NOMO-1 treated with dmso at 0.1 percent for 144 hours (cell line): ENCODE results near the gene ARMH3.

Experiments
- DNase-seq: peaks from one replicate; lab custom pipeline; 2025; ENCODE audit not compliant: unreplicated experiment; lab: John Stamatoyannopoulos, UW

Gene ARMH3

GRCh38 chr10:101812606-101813005 is 243.4 kb downstream of the ARMH3 start:
- DNase-seq, result no peak

- no peak for DNase-seq
These were observed 248.8 kb downstream of the ARMH3 start for GRCh38 chr10:101807158-101807557.

GRCh38 chr10:101803511-101803910 is 252.5 kb downstream of the ARMH3 start:
- no peak for DNase-seq

- DNase-seq, result no peak
These were observed 258.4 kb downstream of the ARMH3 start for GRCh38 chr10:101797403-101798059.
